Prostate gland (tissue), 2 donors: ENCODE data around the gene CFDP1. TPM values are rescaled to one million over a fixed set of nuclear protein-coding genes. Genes with fewer than 3 reads are reported as not detected.
A peak's percentile ranks its signal among the peaks of the same experiment; 100 is the strongest.

Experiments
- DNase-seq: peaks from one replicate; pipeline ENCODE4 v3.0.0-alpha.2; 2019; ENCODE audit warnings: low spot score
- H3K27ac ChIP-seq, 2 donors: fragments of 200-600 bp; sonication (generic); 2 replicates each; pipeline ENCODE4 v1.5.1; 2017 to 2019
- H3K27me3 ChIP-seq: fragments of 200-600 bp; sonication (generic); replicated peaks from 2 replicates; pipeline ENCODE4 v1.5.1; 2019; ENCODE audit not compliant: insufficient read depth
- H3K36me3 ChIP-seq, 2 donors: fragments of 200-600 bp; sonication (generic); 1 replicate in 1 of 2; 2 replicates in 1 of 2; pipeline versions ENCODE4 v1.5.1 to v1.8.1; 2017 to 2019
- H3K4me1 ChIP-seq: fragments of 200-600 bp; sonication (generic); replicated peaks from 2 replicates; pipeline ENCODE4 v1.5.1; 2019
- H3K4me3 ChIP-seq, 2 donors: fragments of 200-600 bp; sonication (generic); 2 replicates each; pipeline ENCODE4 v1.5.1; 2017 to 2019
- H3K9me3 ChIP-seq: fragments of 200-600 bp; sonication (generic); 2 replicates; pipeline ENCODE4 v1.5.1; 2017
- CTCF ChIP-seq, 4 experiments: fragments of 200-600 bp in 2 of 4; fragments of 450-650 bp in 2 of 4; sonication (generic) in 2 of 4; IDR thresholded peaks; 1 replicate in 3 of 4; 2 replicates in 1 of 4; pipeline ENCODE4 v1.5.1; 2016 to 2019; ENCODE audit warnings: antibody characterized with exemption in 4 of 4, mild to moderate bottlenecking in 2 of 4, moderate library complexity in 2 of 4
- POLR2A ChIP-seq: fragments of 450-650 bp; IDR thresholded peaks from one replicate; pipeline ENCODE4 v1.6.1; 2016; ENCODE audit warnings: antibody characterized with exemption, mild to moderate bottlenecking
- POLR2AphosphoS5 ChIP-seq: sonication (generic); formaldehyde crosslinking; IDR thresholded peaks from one replicate; pipeline ENCODE4 v1.6.1; 2017; ENCODE audit warnings: antibody characterized with exemption
- WGBS: methylation state at CpG from one replicate; pipeline ENCODE4 v1.1.5; 2018; 5-methylcytosine and 5-hydroxymethylcytosine counted together
- intact Hi-C: fragments of 100-400 bp; cut with DNase I; formaldehyde crosslinking; loops from one replicate; pipeline ENCODE4 v1.14.2; 2022
- total RNA-seq, 2 donors: library from RNA; depleted of rRNA; stranded (reverse); fragments of >200 nt; gene quantifications; one replicate each; pipeline ENCODE4 v1.1.0, GENCODE V29; 2016

CFDP1 gene
- total RNA-seq, 2 donors from 2014 or later: 67.9 to 101 TPM

DNA sequence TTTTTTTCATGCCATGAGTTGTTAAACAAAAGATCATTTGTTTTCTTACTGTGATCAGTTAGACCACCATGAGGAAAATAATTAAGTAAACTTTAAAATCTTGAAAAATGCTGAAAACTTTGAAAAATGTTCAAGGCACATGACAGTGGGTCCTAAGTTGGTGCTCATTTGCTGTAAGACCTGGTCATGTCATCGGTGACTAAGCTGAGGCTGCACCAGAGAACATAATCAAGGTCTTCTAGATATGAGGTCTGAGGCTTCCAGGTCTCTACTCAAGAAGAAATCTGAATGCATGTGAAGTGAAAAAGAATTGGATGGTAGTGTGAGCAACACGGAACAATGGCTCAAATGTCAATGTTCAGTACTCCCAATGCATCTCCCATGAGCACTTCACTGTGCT, 87.6 kb downstream of the CFDP1 start:
- TF ChIP-seq POLR2AphosphoS5: no peak
- no peak for TF ChIP-seq CTCF (IDR thresholded peaks at IDR 0.05)
- no peak for TF ChIP-seq POLR2A
- intact Hi-C loops: no loop called here
- WGBS: 96% methylated on average over 2 of the region's 2 CpGs

DNA sequence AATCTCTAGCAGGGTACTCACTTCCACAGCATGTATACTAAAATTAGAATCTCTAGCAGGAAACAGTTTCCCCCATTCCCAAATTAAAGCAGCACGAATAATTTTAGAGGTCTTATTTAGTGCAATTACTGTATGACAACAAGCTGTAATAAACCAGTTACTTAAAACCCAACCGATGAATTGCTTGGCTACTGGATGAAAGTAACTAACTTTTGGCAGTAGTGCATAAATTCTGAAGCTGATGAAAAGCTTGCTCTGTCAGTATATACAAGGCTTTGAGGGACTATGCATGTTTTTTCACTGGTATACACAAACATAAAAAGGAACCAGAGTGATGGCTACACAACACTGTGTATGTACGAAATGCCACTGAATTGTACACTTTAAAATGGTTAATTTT, 89.4 kb downstream of the CFDP1 start:
- Histone ChIP-seq H3K27me3 (no peaks in the 10 kb centered on the region), H3K4me1 (peaks cover 15% of the 10 kb centered on the region), H3K27ac (peak overlapping the region; percentile 45 to 60), H3K9me3 (no peaks in the 10 kb centered on the region), H3K36me3 (no peaks in the 10 kb centered on the region), H3K4me3 (no peak overlapping the region)
- no peak for DNase-seq
- intact Hi-C loops: no loop called here
- TF ChIP-seq POLR2AphosphoS5 (no peak), POLR2A (no peak), CTCF (IDR thresholded peaks at IDR 0.05) (no peak)
- WGBS: 22% methylated on average over 3 of the region's 3 CpGs

More for the DNA sequence above, 87.6 kb downstream of the CFDP1 start:
- Histone ChIP-seq H3K4me3 (no peak overlapping the region), H3K4me1 (peaks cover 15% of the 10 kb centered on the region), H3K27ac (no peak overlapping the region), H3K9me3 (no peaks in the 10 kb centered on the region), H3K27me3 (no peaks in the 10 kb centered on the region), H3K36me3 (no peaks in the 10 kb centered on the region)
- DNase-seq: no peak

GRCh38 chr16:75343286-75343685, 90.0 kb downstream of the CFDP1 start:
- WGBS: 52% methylated on average over 2 of the region's 2 CpGs
- Histone ChIP-seq H3K4me1 (peaks cover 15% of the 10 kb centered on the region), H3K27ac (peak overlapping the region; percentile 45 to 60), H3K9me3 (no peaks in the 10 kb centered on the region), H3K27me3 (no peaks in the 10 kb centered on the region), H3K4me3 (no peak overlapping the region), H3K36me3 (no peaks in the 10 kb centered on the region)
- intact Hi-C loops: no loop called here
- DNase-seq: no peak
- TF ChIP-seq CTCF (IDR thresholded peaks at IDR 0.05) (no peak), POLR2AphosphoS5 (no peak), POLR2A (no peak)

GRCh38 chr16:75342308-75342811, 90.9 kb downstream of the CFDP1 start:
- peak; percentile 48 for DNase-seq
- no peaks in the 10 kb centered on the region for H3K27me3 ChIP-seq
- peaks cover 15% of the 10 kb centered on the region for H3K4me1 ChIP-seq
- intact Hi-C loops: no loop called here
- no peaks in the 10 kb centered on the region for H3K36me3 ChIP-seq
- 13% methylated on average over 2 of the region's 2 CpGs for WGBS
- H3K27ac ChIP-seq: peak overlapping the region; percentile 45 to 60
- no peak overlapping the region for H3K4me3 ChIP-seq
- TF ChIP-seq POLR2AphosphoS5 (peak; percentile 87), POLR2A (no peak)
- H3K9me3 ChIP-seq: no peaks in the 10 kb centered on the region

DNA sequence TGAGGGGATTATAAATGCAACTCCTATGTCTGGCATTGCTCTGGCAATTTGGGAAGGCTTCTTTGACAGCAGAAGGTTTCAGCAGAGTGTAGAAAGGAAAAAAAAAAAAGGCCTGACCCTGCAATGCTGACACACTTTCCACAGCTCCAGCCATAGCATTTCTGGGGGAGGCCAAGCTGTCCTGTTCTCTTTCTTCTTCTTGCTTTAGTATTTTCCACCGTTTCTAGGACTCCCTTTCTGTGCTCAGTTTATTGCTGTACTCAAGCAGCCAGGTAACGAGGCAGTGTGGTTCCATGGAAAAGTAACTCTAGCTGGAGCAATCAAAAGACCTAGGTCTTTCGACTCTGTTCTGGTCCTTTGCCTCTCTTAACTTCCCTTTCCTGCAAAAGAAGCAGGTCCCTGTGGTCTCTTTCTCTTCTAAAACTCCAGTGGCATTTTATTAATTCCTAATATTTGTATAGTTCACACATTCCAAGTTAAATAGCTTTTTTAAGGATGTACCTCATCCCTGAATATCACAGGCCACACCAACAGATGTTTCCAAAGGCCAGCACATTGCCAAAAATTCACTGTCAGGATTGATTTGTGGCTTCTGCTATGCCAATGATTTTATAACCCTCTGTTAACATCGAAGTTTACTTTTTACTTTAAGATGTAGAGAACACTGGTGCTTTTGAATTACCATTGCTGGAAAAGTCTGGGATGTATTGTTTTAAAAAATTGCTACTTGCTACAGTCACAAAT, 91.6 kb downstream of the CFDP1 start:
- H3K27me3 ChIP-seq: no peaks in the 10 kb centered on the region
- DNase-seq: no peak
- TF ChIP-seq POLR2AphosphoS5: no peak
- TF ChIP-seq CTCF (IDR thresholded peaks at IDR 0.05): no peak
- no peak for TF ChIP-seq POLR2A
- no peaks in the 10 kb centered on the region for H3K36me3 ChIP-seq
- peak overlapping the region; percentile 45 to 60 for H3K27ac ChIP-seq
- no peaks in the 10 kb centered on the region for H3K9me3 ChIP-seq
- peaks cover 15% of the 10 kb centered on the region for H3K4me1 ChIP-seq
- 25% methylated on average over 4 of the region's 4 CpGs for WGBS
- no peak overlapping the region for H3K4me3 ChIP-seq
- intact Hi-C loops: no loop called here
